ENCODE results near the gene AHR. TPM values are rescaled to one million over a fixed set of nuclear protein-coding genes. Genes with fewer than 3 reads are reported as not detected.
A peak's percentile ranks its signal among the peaks of the same experiment; 100 is the strongest.

The AHR gene
- total RNA-seq, 1 experiment from 2014 or later = 99.1 TPM

GRCh38 chr7:17328641-17329040 is 30.2 kb downstream of the AHR start:
- Mint-ChIP-seq H3K9me3 (ENCODE audit: unreplicated experiment) (no peaks in the 10 kb centered on the region), H3K27ac (ENCODE audit: low read depth, unreplicated experiment) (no peak overlapping the region), H3K4me3 (ENCODE audit: unreplicated experiment) (no peak overlapping the region), H3K36me3 (ENCODE audit: insufficient read depth, unreplicated experiment) (peaks cover 63% of the 10 kb centered on the region), H3K4me1 (ENCODE audit: insufficient read depth, unreplicated experiment) (peaks cover 21% of the 10 kb centered on the region), H3K27me3 (ENCODE audit: insufficient read depth, unreplicated experiment) (no peaks in the 10 kb centered on the region)
- no peak for TF ChIP-seq CTCF (IDR thresholded peaks at IDR 0.05; ENCODE audit: unreplicated experiment)
- BruUV-seq (replicated peaks) = no TSS peak
- CTCF ChIA-PET = interaction anchor here (1.0 kb wide), 1 partner anchor 9 kb away, joined by 3 read pairs; no protein-coding TSS in a partner anchor
- DNase-seq (ENCODE audit: unreplicated experiment) = no peak
- intact Hi-C loops (cut with micrococcal nuclease) = no loop called here
- POLR2A ChIA-PET = no interaction called here

DNA sequence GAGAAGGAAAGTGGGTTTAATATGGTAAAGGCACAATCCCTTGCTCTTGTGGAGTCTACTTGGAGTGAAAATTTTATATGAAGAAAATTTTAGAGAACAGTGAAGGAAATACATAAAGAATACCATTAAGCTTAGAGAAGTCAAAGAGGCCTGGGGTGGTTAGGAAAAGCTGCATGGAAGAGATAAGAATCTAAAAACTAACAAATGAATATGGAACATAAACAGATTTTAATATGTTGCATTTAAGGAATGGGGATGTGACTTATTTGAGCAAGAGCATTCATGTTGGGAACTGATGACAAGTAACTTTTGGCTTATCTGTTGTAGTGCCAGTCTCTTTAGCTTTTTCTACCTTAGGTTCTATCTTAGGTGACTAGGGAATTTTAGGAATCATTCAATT is 31.0 kb downstream of the AHR start:
- ChIA-PET CTCF (no interaction called here), POLR2A (interaction anchor here (0.6 kb wide), 1 partner anchor 12 kb away, joined by 3 read pairs; no protein-coding TSS in a partner anchor)
- H3K27ac Mint-ChIP-seq (ENCODE audit: low read depth, unreplicated experiment) = peak overlapping the region; percentile 19
- TF ChIP-seq CTCF (IDR thresholded peaks at IDR 0.05; ENCODE audit: unreplicated experiment) = no peak
- no peak overlapping the region for H3K4me3 Mint-ChIP-seq (ENCODE audit: unreplicated experiment)
- BruUV-seq (replicated peaks) = no TSS peak
- peaks cover 21% of the 10 kb centered on the region for H3K4me1 Mint-ChIP-seq (ENCODE audit: insufficient read depth, unreplicated experiment)
- H3K9me3 Mint-ChIP-seq (ENCODE audit: unreplicated experiment) = no peaks in the 10 kb centered on the region
- H3K36me3 Mint-ChIP-seq (ENCODE audit: insufficient read depth, unreplicated experiment) = peaks cover 63% of the 10 kb centered on the region
- no peak for DNase-seq (ENCODE audit: unreplicated experiment)
- no peaks in the 10 kb centered on the region for H3K27me3 Mint-ChIP-seq (ENCODE audit: insufficient read depth, unreplicated experiment)
- intact Hi-C loops (cut with micrococcal nuclease) = no loop called here

- BruUV-seq (replicated peaks) = no TSS peak
- DNase-seq (ENCODE audit: unreplicated experiment) = no peak
- intact Hi-C loops (cut with micrococcal nuclease) = no loop called here
- Mint-ChIP-seq H3K9me3 (ENCODE audit: unreplicated experiment) (no peaks in the 10 kb centered on the region), H3K27me3 (ENCODE audit: insufficient read depth, unreplicated experiment) (no peaks in the 10 kb centered on the region), H3K4me1 (ENCODE audit: insufficient read depth, unreplicated experiment) (peaks cover 6% of the 10 kb centered on the region), H3K27ac (ENCODE audit: low read depth, unreplicated experiment) (no peak overlapping the region), H3K36me3 (ENCODE audit: insufficient read depth, unreplicated experiment) (peaks cover 84% of the 10 kb centered on the region), H3K4me3 (ENCODE audit: unreplicated experiment) (no peak overlapping the region)
- POLR2A ChIA-PET = interaction anchor here (0.6 to 1.9 kb wide), 2 partner anchors 11 to 22 kb away, joined by 3 to 6 read pairs; no protein-coding TSS in a partner anchor
- no peak for TF ChIP-seq CTCF (IDR thresholded peaks at IDR 0.05; ENCODE audit: unreplicated experiment)
- CTCF ChIA-PET = interaction anchor here (0.5 to 0.6 kb wide), 2 partner anchors 16 to 263 kb away, joined by 3 read pairs; no protein-coding TSS in a partner anchor
Measured at GRCh38 chr7:17331891-17332501, 33.5 kb downstream of the AHR start.

DNA sequence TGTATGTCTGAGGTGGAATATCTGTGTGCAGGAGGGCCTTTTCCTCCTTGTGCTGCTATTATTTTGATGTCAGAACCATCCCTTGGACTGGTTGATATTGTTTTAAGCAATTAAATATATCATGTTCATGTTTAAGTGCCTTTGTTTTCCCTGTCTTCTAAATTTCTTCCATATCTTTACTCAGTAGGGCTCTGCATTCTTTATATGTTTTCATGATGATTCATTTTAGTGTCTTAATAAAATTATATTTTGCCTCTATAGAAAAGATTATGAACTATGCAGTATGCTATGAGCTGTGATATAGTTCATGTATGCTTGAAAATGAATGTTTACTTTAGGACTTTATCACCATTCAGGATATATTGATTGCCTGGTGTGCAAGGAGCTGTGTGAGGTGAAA is 34.8 kb downstream of the AHR start:
- H3K4me1 Mint-ChIP-seq (ENCODE audit: insufficient read depth, unreplicated experiment) = peaks cover 6% of the 10 kb centered on the region
- POLR2A ChIA-PET = interaction anchor here (0.6 to 0.7 kb wide), 2 partner anchors 73 to 164 kb away, joined by 3 read pairs; no protein-coding TSS in a partner anchor
- CTCF ChIA-PET = interaction anchor here (0.6 to 0.7 kb wide), 3 partner anchors 286 to 314 kb away, joined by 3 read pairs; no protein-coding TSS in a partner anchor

More for the DNA sequence above, 34.8 kb downstream of the AHR start:
- Mint-ChIP-seq H3K27me3 (ENCODE audit: insufficient read depth, unreplicated experiment) (no peaks in the 10 kb centered on the region), H3K36me3 (ENCODE audit: insufficient read depth, unreplicated experiment) (peaks cover 91% of the 10 kb centered on the region), H3K27ac (ENCODE audit: low read depth, unreplicated experiment) (no peak overlapping the region), H3K4me3 (ENCODE audit: unreplicated experiment) (no peak overlapping the region), H3K9me3 (ENCODE audit: unreplicated experiment) (no peaks in the 10 kb centered on the region)
- no peak for TF ChIP-seq CTCF (IDR thresholded peaks at IDR 0.05; ENCODE audit: unreplicated experiment)
- BruUV-seq (replicated peaks) = no TSS peak
- intact Hi-C loops (cut with micrococcal nuclease) = no loop called here
- no peak for DNase-seq (ENCODE audit: unreplicated experiment)
